Astrocyte (in vitro differentiated cells and primary cell): Measurements from ENCODE around the gene KIF1A.

Source experiments
- CTCF ChIP-seq: IDR thresholded peaks from 2 replicates; pipeline ENCODE4 v1.5.1; 2011; ENCODE audit warnings: low read depth, mild to moderate bottlenecking, inconsistent platforms, low read length, moderate library complexity; ENCODE audit not compliant: insufficient read depth
- EZH2 ChIP-seq: IDR thresholded peaks from 2 replicates; pipeline ENCODE4 v1.6.1; 2012; ENCODE audit warnings: mild to moderate bottlenecking, low read length, inconsistent platforms; ENCODE audit not compliant: insufficient read depth

- TF ChIP-seq CTCF, result no peak
- TF ChIP-seq EZH2, result no peak
These were observed 132.1 kb downstream of the KIF1A start for GRCh38 chr2:240687741-240688552.
